22Rv1 (cell line): Measurements from ENCODE around the gene FHOD3.

Source experiments
- H3K27ac ChIP-seq: fragments of 450-650 bp; 2 replicates; pipeline ENCODE4 v1.5.1; 2017
- CTCF ChIP-seq: fragments of 450-650 bp; IDR thresholded peaks from 2 replicates; pipeline ENCODE4 v1.5.1; 2017; ENCODE audit warnings: mild to moderate bottlenecking
- ZFX ChIP-seq: fragments of 450-650 bp; IDR thresholded peaks from 2 replicates; pipeline ENCODE4 v1.6.1; 2017; ENCODE audit warnings: antibody characterized with exemption, borderline replicate concordance

Gene FHOD3

GRCh38 chr18:36630917-36631316 lies 333.4 kb downstream of the FHOD3 start:
- H3K27ac ChIP-seq: no peak overlapping the region

GRCh38 chr18:36633961-36634412 lies 336.5 kb downstream of the FHOD3 start:
- TF ChIP-seq CTCF: no peak
- no peak for TF ChIP-seq ZFX
- H3K27ac ChIP-seq: no peak overlapping the region

More at GRCh38 chr18:36630917-36631316, 333.4 kb downstream of the FHOD3 start:
- no peak for TF ChIP-seq ZFX
- no peak for TF ChIP-seq CTCF

GRCh38 chr18:36634573-36635216 lies 337.2 kb downstream of the FHOD3 start:
- TF ChIP-seq CTCF: no peak
- no peak for TF ChIP-seq ZFX
- no peak overlapping the region for H3K27ac ChIP-seq

GRCh38 chr18:36635414-36636096 lies 338.0 kb downstream of the FHOD3 start:
- TF ChIP-seq ZFX: no peak
- TF ChIP-seq CTCF: no peak
- H3K27ac ChIP-seq: no peak overlapping the region

- no peak for TF ChIP-seq CTCF
- TF ChIP-seq ZFX: no peak
- H3K27ac ChIP-seq: no peak overlapping the region
Observed at GRCh38 chr18:36636237-36636817, 338.8 kb downstream of the FHOD3 start.

- TF ChIP-seq CTCF (no peak), ZFX (no peak)
- H3K27ac ChIP-seq: no peak overlapping the region
Observed at GRCh38 chr18:36638224-36638623, 340.7 kb downstream of the FHOD3 start.
